ENCODE data around the gene COL19A1. TPM values are rescaled to one million over a fixed set of nuclear protein-coding genes. Genes with fewer than 3 reads are reported as not detected.

The COL19A1 gene
- total and polyA plus RNA-seq, 3 donors from 2014 or later, result 0.30 to 2.5 (median 1.4) TPM

DNA sequence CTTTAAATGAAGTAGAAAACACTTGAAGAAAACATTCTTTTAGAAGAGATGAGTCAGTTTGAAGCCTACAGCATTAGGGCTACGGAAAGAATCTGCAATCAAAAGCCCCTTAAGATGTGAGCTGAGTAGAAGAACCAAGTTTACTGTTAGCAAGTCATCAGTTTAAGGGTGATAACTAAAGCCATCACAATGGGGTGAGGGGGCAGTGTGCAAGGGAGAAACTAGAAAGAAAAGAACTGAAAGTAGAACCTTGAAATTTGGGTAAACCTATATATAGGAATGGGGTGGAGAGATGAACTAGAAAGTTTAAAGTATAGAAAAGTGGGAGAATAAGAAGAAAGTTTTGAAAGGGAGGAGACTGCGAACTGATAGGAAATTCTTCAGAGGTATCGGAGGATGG lies 212.9 kb downstream of the COL19A1 start:
- no peak overlapping the region for H3K27ac ChIP-seq
- TF ChIP-seq, protein P1, sequence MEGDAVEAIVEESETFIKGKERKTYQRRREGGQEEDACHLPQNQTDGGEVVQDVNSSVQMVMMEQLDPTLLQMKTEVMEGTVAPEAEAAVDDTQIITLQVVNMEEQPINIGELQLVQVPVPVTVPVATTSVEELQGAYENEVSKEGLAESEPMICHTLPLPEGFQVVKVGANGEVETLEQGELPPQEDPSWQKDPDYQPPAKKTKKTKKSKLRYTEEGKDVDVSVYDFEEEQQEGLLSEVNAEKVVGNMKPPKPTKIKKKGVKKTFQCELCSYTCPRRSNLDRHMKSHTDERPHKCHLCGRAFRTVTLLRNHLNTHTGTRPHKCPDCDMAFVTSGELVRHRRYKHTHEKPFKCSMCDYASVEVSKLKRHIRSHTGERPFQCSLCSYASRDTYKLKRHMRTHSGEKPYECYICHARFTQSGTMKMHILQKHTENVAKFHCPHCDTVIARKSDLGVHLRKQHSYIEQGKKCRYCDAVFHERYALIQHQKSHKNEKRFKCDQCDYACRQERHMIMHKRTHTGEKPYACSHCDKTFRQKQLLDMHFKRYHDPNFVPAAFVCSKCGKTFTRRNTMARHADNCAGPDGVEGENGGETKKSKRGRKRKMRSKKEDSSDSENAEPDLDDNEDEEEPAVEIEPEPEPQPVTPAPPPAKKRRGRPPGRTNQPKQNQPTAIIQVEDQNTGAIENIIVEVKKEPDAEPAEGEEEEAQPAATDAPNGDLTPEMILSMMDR (IDR thresholded peaks at IDR 0.05), result no peak
- TF ChIP-seq POLR2A (IDR thresholded peaks at IDR 0.05), result no peak
- H3K4me1 ChIP-seq, result no peaks in the 10 kb centered on the region
- no peaks in the 10 kb centered on the region for H3K9me3 ChIP-seq
- 87 to 97% methylated on average over 3 of the region's 3 CpGs for WGBS, 2 donors
- no peaks in the 10 kb centered on the region for H3K36me3 ChIP-seq (ENCODE audit: low read depth, missing control alignments)
- no peak for DNase-seq
- intact Hi-C loops (cut with DNase I; ENCODE audit: low total_unique reads), result no loop called here
- H3K4me3 ChIP-seq, result no peak overlapping the region
- H3K27me3 ChIP-seq, result no peaks in the 10 kb centered on the region

DNA sequence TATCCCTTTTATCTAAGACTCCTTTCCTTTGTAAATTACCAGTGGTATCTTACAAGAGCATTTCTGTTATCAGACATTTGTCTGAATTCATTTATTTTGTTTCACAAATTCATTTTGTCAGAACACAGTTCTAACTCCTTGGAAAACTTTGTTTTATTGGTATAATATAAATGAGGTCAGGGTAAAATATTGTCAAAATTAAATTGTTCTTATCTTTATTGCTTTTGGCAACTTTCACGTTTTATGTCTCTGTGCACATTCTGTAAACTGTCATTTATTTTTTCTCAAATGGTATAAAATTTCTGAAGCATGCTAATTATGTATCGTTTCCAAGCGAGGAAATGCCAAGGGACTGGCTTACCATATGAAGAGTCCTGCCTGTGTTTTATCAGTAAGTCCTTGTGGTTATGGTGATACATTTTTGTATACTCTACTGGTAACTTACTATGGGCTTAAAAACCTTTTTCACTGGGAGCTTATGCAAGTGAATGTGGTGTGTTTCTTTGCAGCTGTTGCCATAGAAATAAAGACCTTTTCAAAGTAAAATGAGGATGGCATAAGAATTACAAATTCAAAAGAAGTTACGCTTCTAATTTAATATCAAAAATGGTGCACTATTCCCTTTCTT lies 214.2 kb downstream of the COL19A1 start:
- no peak overlapping the region for H3K4me3 ChIP-seq
- WGBS, 2 donors, result 40 to 53% methylated on average over 4 of the region's 4 CpGs
- no peak overlapping the region for H3K27ac ChIP-seq
- no peaks in the 10 kb centered on the region for H3K27me3 ChIP-seq
- intact Hi-C loops (cut with DNase I; ENCODE audit: low total_unique reads), result no loop called here
- DNase-seq, result no peak
- TF ChIP-seq, protein P1 (IDR thresholded peaks at IDR 0.05), result no peak
- TF ChIP-seq POLR2A (IDR thresholded peaks at IDR 0.05), result no peak
- H3K9me3 ChIP-seq, result no peaks in the 10 kb centered on the region
- H3K36me3 ChIP-seq (ENCODE audit: low read depth, missing control alignments), result no peaks in the 10 kb centered on the region
- no peaks in the 10 kb centered on the region for H3K4me1 ChIP-seq

DNA sequence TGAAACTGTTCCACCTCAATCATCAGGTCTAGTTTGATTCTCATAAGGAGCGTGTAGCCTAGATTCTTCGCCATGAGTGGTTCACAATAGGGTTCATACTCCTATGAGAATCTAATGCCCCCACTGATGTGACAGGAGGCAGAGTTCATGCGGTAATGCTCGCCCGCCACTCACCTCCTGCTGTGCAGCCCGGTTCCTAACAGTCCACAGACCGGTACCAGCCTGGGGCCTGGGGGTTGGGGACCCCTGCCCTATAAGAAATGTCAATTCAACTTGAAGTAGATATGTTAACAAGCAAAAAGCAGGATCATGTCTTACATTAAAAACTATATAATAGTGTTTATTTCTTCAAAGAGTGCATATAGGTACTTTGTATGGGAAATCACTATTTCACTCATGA lies 216.5 kb downstream of the COL19A1 start:
- WGBS, 2 donors, result 81 to 86% methylated on average over 7 of the region's 7 CpGs
- intact Hi-C loops (cut with DNase I; ENCODE audit: low total_unique reads), result no loop called here
- Histone ChIP-seq H3K9me3 (no peaks in the 10 kb centered on the region), H3K27ac (no peak overlapping the region), H3K27me3 (no peaks in the 10 kb centered on the region), H3K4me1 (no peaks in the 10 kb centered on the region), H3K4me3 (no peak overlapping the region), H3K36me3 (ENCODE audit: low read depth, missing control alignments) (no peaks in the 10 kb centered on the region)
- DNase-seq, result no peak
- no peak for TF ChIP-seq POLR2A (IDR thresholded peaks at IDR 0.05)
- TF ChIP-seq, protein P1 (IDR thresholded peaks at IDR 0.05), result no peak

DNA sequence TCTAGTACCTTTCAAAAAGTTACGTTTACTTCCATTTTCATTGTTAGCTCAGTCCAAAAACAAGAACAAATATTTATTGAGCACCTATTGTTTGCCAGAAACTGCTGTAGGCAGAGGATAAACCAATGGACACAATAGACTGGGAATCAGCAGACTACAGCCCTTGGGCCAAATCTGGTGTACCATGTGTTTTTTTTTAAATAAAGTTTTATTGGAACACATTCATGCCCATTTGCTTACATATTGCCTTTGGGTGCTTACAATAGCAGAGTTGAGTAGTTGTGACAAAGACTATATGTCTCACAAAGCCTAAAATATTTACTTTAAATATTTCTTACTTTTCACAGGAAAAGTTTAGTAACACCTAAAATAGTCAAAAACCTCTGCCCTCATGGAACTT lies 220.4 kb downstream of the COL19A1 start:
- DNase-seq, result no peak
- Histone ChIP-seq H3K27me3 (no peaks in the 10 kb centered on the region), H3K36me3 (ENCODE audit: low read depth, missing control alignments) (no peaks in the 10 kb centered on the region), H3K9me3 (no peaks in the 10 kb centered on the region), H3K4me1 (no peaks in the 10 kb centered on the region), H3K4me3 (no peak overlapping the region), H3K27ac (no peak overlapping the region)
- intact Hi-C loops (cut with DNase I; ENCODE audit: low total_unique reads), result no loop called here
- TF ChIP-seq POLR2A (IDR thresholded peaks at IDR 0.05), result no peak
- TF ChIP-seq, protein P1 (IDR thresholded peaks at IDR 0.05), result no peak
- 84 to 91% methylated on average over 1 of the region's 1 CpG for WGBS, 2 donors

DNA sequence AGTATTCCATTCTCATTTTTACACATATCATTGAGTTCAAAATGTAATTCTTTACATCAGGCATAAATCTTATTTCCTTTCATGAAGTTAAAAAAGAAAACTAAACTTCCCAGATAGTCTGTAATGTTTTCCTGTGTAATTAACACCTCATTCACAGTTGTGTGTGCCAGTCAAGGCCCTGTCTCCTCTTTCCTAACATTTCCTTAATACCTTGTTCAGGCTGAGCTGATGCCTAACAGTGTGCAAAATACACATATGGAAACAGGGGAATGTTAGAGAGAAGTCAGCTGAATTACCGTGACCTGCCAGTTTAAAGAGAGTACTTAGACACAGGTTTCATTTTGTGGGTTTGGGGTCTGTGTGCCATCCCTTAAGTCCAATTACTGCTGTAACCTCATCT lies 227.8 kb downstream of the COL19A1 start:
- Histone ChIP-seq H3K27ac (no peak overlapping the region), H3K27me3 (no peaks in the 10 kb centered on the region), H3K9me3 (no peaks in the 10 kb centered on the region), H3K4me1 (no peaks in the 10 kb centered on the region), H3K4me3 (no peak overlapping the region), H3K36me3 (ENCODE audit: low read depth, missing control alignments) (no peaks in the 10 kb centered on the region)
- intact Hi-C loops (cut with DNase I; ENCODE audit: low total_unique reads), result no loop called here
- WGBS, 2 donors, result 88 to 91% methylated on average over 1 of the region's 1 CpG
- TF ChIP-seq, protein P1 (IDR thresholded peaks at IDR 0.05), result no peak
- no peak for TF ChIP-seq POLR2A (IDR thresholded peaks at IDR 0.05)
- no peak for DNase-seq
